OCI-LY3 (cell line): Measurements from ENCODE around the gene SOX8.

Source experiments
- EZH2phosphoT487 ChIP-seq: fragments of 200-600 bp; shearing (Covaris generic); IDR thresholded peaks from 2 replicates; pipeline ENCODE4 v1.6.1; 2018; ENCODE audit warnings: antibody characterized with exemption, mixed run types, low read depth
- TF ChIP-seq, protein P1 (sequence below): fragments of 200-600, 300-600 bp; sonication (generic); IDR thresholded peaks from 2 replicates; pipeline ENCODE4 v1.5.1; 2014; ENCODE audit warnings: antibody characterized with exemption, low read length, low read depth

DNA sequence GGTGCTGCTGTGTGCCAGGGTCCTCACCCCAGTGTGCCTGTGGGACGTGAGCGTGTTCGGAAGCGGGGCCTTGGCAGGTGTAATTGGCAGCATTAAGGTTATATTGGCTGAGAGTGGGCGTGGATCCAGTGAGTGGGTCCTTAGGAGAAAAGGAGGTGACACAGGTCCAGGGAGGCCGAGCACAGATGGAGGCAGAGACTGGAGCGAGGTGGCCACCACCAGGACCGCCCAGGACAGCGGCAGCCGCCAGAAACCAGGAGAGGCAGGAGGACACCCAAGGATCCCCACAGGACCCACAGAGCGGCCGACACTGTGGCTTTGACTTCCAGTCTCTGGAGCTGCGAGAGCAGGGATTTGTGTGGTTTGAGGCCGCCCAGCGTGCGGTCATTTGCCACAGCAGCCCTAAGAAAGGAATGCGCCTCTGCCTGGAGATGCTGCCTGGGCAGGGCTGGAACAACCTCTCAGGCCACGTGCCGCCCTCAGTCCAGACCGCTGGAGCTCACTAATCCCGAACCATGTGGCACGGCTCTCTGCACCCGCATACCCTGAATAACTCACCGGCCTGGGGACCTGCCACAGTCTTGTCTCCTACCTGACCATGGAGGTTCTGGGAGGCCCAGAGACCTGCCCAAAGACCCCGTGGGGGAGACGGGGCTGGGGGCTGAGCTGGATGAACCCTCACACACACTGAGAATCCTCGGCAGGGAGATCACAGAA, 45.4 kb downstream of the SOX8 start:
- TF ChIP-seq, protein P1, sequence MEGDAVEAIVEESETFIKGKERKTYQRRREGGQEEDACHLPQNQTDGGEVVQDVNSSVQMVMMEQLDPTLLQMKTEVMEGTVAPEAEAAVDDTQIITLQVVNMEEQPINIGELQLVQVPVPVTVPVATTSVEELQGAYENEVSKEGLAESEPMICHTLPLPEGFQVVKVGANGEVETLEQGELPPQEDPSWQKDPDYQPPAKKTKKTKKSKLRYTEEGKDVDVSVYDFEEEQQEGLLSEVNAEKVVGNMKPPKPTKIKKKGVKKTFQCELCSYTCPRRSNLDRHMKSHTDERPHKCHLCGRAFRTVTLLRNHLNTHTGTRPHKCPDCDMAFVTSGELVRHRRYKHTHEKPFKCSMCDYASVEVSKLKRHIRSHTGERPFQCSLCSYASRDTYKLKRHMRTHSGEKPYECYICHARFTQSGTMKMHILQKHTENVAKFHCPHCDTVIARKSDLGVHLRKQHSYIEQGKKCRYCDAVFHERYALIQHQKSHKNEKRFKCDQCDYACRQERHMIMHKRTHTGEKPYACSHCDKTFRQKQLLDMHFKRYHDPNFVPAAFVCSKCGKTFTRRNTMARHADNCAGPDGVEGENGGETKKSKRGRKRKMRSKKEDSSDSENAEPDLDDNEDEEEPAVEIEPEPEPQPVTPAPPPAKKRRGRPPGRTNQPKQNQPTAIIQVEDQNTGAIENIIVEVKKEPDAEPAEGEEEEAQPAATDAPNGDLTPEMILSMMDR: no peak
- TF ChIP-seq EZH2phosphoT487: no peak
